DOHH2 (cell line): ENCODE measurements around the gene CDKAL1.

ENCODE experiments used
- CTCF ChIP-seq: fragments of 200-600 bp; sonication (generic); IDR thresholded peaks from one replicate; pipeline ENCODE4 v1.5.1; 2014; ENCODE audit warnings: antibody characterized with exemption, mild to moderate bottlenecking, low read depth, low read length; ENCODE audit not compliant: poor library complexity, severe bottlenecking
- EZH2phosphoT487 ChIP-seq: fragments of 200-600 bp; sonication (generic); IDR thresholded peaks from 2 replicates; pipeline ENCODE4 v1.6.1; 2017; ENCODE audit warnings: borderline replicate concordance, mild to moderate bottlenecking, antibody characterized with exemption, low read length, moderate library complexity, mixed read lengths

GRCh38 chr6:20866935-20867703 is 332.9 kb downstream of the CDKAL1 start:
- no peak for TF ChIP-seq CTCF
- TF ChIP-seq EZH2phosphoT487 = no peak
